ENCODE data around the gene C17orf107.

Gene C17orf107

DNA sequence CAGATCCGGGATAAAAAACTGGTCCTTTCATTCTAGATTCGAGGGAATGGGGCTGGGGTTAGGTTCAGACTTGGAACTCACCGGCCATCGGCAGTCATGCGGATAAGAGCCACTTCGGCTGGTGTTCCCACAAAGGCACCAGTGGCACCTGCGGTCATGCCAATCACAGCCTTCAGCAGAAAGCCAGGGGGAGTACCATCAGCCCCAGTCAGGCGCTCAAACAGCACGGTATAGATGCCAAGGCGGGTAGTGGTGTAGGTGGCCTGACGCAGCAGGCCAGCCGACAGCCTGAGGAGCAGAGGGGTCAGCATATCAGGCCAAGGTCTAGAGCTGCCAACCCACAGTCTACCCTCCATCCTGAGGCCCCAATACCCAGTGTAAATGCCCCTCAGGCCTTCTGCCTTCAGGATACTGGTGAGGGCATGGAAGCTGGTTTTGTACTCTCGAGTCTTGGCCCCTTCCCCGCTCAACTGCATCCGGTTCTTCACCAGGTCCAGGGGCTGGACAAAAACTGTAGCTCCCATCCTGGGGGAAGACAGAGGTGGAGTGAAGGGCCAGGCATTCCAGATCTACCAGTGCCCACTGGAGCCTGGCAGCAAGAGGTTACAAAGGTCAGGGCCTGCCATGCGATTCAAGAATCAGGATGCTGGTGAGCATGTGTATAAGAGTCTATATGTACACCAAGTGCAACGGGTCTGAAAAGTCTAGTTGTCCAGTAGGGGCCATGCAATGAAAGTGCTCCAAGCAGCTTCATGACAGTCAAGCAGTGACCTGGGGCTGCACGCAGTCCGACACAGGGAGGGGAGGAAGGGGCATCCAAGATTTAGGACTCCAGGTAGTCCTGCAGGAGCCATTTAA lies 39.6 kb downstream of the C17orf107 start:
- TF ChIP-seq ZFX (IDR thresholded peaks at IDR 0.05; ENCODE audit: borderline replicate concordance) (no peak), CTCF (IDR thresholded peaks at IDR 0.05) (no peak; the same call in 1 of the 2 replicates)
- peak overlapping the region; percentile 98 for H3K27ac ChIP-seq

DNA sequence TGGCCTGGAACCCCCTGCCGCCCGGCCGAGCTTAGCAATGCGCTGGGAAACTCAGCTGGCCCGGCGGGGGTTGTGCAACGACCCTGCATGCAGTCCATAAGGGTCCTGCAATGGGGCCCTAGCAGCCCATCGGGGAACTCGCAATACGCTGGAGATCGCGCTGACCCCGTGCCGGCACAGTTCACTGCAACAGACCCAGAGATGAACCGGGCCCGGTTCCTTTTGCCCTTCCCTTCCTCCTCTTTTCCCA lies 40.1 kb downstream of the C17orf107 start:
- H3K27ac ChIP-seq: peak overlapping the region; percentile 98

GRCh38 chr17:4939796-4940554 lies 40.6 kb downstream of the C17orf107 start, which contains the start of the genes RNF167 and SLC25A11:
RNF167 (plus strand) TSS chr17:4940268; CDS start chr17:4940910, 642 bp downstream.
SLC25A11 (minus strand) TSS chr17:4940046; CDS start chr17:4939910, 136 bp downstream.
- TF ChIP-seq CTCF (IDR thresholded peaks at IDR 0.05) (no peak), ZFX (IDR thresholded peaks at IDR 0.05; ENCODE audit: borderline replicate concordance) (no peak)
- H3K27ac ChIP-seq: peak within 1 kb of the TSS; percentile 98

More for the DNA sequence above, 40.1 kb downstream of the C17orf107 start:
- TF ChIP-seq ZFX (IDR thresholded peaks at IDR 0.05; ENCODE audit: borderline replicate concordance) (no peak), CTCF (IDR thresholded peaks at IDR 0.05) (no peak)

DNA sequence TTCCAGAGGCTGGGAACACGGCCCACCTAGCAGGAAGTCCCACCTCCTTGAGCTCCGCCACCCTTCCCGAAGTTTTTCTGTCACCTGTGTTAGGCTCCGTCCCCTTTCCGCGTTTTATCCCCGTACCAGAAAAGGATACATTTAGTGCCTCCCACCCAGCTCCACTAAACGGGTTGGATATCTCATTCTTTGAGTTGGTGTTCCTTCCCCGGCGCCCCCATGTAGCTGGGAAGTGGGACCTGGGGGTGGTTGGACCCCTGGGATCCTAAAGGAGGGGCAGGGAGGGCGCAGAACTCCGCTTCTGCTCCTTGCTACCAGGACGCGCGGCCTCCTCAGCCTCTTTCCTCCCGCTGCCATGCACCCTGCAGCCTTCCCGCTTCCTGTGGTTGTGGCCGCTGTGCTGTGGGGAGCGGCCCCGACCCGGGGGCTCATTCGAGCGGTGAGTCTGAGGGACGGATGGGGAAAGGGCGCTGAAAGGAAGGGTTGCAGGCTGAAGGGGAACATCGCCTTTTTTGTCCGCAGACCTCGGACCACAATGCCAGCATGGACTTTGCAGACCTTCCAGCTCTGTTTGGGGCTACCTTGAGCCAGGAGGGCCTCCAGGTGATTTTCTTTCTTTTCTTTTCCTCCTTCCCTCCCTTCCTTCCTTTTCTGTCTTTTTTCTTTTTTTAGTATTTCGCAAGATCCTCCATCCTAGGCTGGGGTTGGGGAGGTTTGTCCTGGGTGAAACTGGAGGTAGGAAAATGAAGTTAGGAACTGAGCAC lies 41.4 kb downstream of the C17orf107 start:
- TF ChIP-seq CTCF (IDR thresholded peaks at IDR 0.05) (no peak), ZFX (IDR thresholded peaks at IDR 0.05; ENCODE audit: borderline replicate concordance) (no peak)
- H3K27ac ChIP-seq: peak overlapping the region; percentile 98

DNA sequence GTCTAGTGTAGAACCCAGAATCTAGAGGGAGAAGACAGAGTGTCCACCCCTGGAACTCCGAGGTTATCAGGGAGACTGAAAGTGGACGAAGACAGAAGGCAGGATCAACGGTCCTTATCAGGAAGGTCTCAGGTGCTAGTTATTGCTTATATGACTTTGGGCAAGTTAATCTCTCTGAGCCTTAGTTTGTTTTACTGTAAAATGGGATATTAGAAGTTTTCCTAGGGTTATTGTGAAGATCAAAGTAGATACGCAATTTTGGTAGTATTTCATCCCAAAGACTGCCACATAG lies 41.9 kb downstream of the C17orf107 start:
- no peak for TF ChIP-seq ZFX (IDR thresholded peaks at IDR 0.05; ENCODE audit: borderline replicate concordance)
- TF ChIP-seq CTCF (IDR thresholded peaks at IDR 0.05): no peak
- H3K27ac ChIP-seq: peak overlapping the region; percentile 98

DNA sequence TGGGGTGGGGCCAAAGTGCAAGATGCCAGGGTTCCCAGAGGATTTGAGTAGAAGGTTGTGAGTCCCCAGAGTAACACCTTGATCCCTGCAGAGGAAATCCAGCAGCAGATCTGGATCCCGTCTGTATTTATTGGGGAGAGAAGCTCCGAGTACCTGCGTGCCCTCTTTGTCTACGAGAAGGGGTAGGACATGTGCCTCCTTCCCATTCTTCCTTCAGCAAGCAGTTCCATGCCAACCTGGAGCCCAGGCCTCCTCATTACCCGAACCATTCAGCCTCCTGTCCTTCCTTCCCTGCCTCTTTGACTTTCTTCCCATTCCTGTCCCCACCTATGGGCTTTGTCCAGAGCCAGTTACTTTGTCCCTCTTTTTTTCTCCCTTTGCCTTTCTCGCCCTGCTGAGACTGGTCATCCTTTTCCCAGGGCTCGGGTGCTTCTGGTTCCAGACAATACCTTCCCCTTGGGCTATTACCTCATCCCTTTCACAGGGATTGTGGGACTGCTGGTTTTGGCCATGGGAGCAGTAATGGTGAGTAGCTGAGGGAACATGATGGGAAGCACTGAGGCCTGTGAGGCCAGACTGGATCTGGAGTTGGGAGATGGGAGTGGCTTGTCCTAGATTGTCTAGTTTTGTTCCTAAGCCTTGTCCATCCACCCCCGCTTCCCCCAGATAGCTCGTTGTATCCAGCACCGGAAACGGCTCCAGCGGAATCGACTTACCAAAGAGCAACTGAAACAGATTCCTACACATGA lies 43.6 kb downstream of the C17orf107 start:
- TF ChIP-seq ZFX (IDR thresholded peaks at IDR 0.05; ENCODE audit: borderline replicate concordance): no peak
- no peak for TF ChIP-seq CTCF (IDR thresholded peaks at IDR 0.05)
- peak overlapping the region; percentile 100 for H3K27ac ChIP-seq

Measured in 22Rv1 (cell line).